ENCODE measurements around the gene RALGAPA2. TPM values are rescaled to one million over a fixed set of nuclear protein-coding genes. Genes with fewer than 3 reads are reported as not detected.

Gene RALGAPA2
- total RNA-seq, 3 donors from 2014 or later (not counting 1 experiment from before 2014, with no cell fraction given): 26.6 to 33.9 (median 33.1) TPM

DNA sequence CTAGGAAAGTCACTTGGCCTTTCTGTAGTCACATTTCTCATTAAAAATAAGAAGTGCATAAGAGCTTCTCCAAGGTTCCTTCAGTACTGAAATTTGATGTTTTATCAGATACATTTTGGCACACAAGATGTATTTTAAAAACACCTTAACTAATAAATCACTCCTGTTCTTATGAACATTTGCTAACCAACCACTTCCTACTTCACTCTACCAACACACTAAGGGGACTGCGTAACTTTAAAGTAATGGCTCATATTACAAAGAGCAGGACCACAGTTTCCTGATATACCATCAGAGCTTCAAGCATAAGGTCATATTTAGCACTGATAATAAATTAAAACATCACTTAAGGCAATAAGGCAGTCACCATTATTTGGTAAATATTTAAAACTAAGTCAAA lies 104.4 kb downstream of the RALGAPA2 start:
- H3K27me3 ChIP-seq (ENCODE audit: control insufficient read depth, insufficient read depth, low read length): no peaks in the 10 kb centered on the region
- H3K4me1 ChIP-seq (ENCODE audit: control insufficient read depth, insufficient read depth, low read length): peaks cover 10% of the 10 kb centered on the region
- H3K27ac ChIP-seq (ENCODE audit: low read length): no peak overlapping the region
- Mint-ChIP-seq H3K4me3 (no peak overlapping the region), H3K27ac (no peak overlapping the region), H3K4me1 (peaks cover 40 to 50% of the 10 kb centered on the region in 2 donors), H3K27me3 (ENCODE audit: low read depth in 2 of 2) (no peaks in the 10 kb centered on the region), H3K9me3 (no peaks in the 10 kb centered on the region), H3K36me3 (no peaks in the 10 kb centered on the region)
- intact Hi-C loops (cut with micrococcal nuclease): loop anchor here (10.0 kb wide), 1 partner anchor 393 kb away; no protein-coding TSS in a partner anchor
- TF ChIP-seq, protein P1, sequence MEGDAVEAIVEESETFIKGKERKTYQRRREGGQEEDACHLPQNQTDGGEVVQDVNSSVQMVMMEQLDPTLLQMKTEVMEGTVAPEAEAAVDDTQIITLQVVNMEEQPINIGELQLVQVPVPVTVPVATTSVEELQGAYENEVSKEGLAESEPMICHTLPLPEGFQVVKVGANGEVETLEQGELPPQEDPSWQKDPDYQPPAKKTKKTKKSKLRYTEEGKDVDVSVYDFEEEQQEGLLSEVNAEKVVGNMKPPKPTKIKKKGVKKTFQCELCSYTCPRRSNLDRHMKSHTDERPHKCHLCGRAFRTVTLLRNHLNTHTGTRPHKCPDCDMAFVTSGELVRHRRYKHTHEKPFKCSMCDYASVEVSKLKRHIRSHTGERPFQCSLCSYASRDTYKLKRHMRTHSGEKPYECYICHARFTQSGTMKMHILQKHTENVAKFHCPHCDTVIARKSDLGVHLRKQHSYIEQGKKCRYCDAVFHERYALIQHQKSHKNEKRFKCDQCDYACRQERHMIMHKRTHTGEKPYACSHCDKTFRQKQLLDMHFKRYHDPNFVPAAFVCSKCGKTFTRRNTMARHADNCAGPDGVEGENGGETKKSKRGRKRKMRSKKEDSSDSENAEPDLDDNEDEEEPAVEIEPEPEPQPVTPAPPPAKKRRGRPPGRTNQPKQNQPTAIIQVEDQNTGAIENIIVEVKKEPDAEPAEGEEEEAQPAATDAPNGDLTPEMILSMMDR (IDR thresholded peaks at IDR 0.05): no peak
- no peak overlapping the region for H3K4me3 ChIP-seq (ENCODE audit: low read length)
- 63% methylated on average over 1 of the region's 1 CpG for WGBS (ENCODE audit: insufficient coverage)
- no peaks in the 10 kb centered on the region for H3K9me3 ChIP-seq (ENCODE audit: control insufficient read depth, insufficient read depth, low read length)
- DNase-seq (no peak), ATAC-seq (no peak)
- H3K36me3 ChIP-seq (ENCODE audit: control insufficient read depth, insufficient read depth, low read length): no peaks in the 10 kb centered on the region

DNA sequence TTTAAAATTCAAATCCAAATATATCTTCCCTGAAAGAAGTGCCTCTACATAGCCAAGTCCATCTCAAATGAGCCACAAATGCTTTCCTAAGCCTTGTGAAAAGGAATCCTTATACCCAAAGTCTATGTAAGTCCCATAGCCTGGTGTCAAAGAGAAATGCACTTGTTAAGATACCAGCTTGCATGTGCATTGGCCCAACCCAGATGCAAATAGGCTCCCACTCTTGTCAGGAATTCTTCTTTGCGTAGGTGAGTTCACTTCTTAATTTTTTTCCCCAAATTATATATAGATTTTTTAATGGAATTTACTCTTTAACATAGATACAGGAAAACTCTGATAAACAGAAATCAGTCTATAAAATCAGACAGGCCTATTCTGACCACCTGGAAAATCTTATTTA lies 105.6 kb downstream of the RALGAPA2 start:
- H3K36me3 ChIP-seq (ENCODE audit: control insufficient read depth, insufficient read depth, low read length): no peaks in the 10 kb centered on the region
- no peak overlapping the region for H3K4me3 ChIP-seq (ENCODE audit: low read length)
- DNase-seq (no peak), ATAC-seq (no peak)
- no CpG with 5 or more reads among the region's 1 CpG for WGBS (ENCODE audit: insufficient coverage)
- H3K27me3 Mint-ChIP-seq (ENCODE audit: low read depth in 2 of 2): no peaks in the 10 kb centered on the region
- H3K36me3 Mint-ChIP-seq: no peaks in the 10 kb centered on the region
- H3K27me3 ChIP-seq (ENCODE audit: control insufficient read depth, insufficient read depth, low read length): no peaks in the 10 kb centered on the region
- peaks cover 46 to 61% of the 10 kb centered on the region in 2 donors for H3K4me1 Mint-ChIP-seq
- no peak overlapping the region for H3K4me3 Mint-ChIP-seq
- intact Hi-C loops (cut with micrococcal nuclease): loop anchor here (10.0 kb wide), 1 partner anchor 392 kb away; no protein-coding TSS in a partner anchor
- no peaks in the 10 kb centered on the region for H3K9me3 ChIP-seq (ENCODE audit: control insufficient read depth, insufficient read depth, low read length)
- H3K9me3 Mint-ChIP-seq: no peaks in the 10 kb centered on the region
- TF ChIP-seq, protein P1 (IDR thresholded peaks at IDR 0.05): no peak
- H3K4me1 ChIP-seq (ENCODE audit: control insufficient read depth, insufficient read depth, low read length): peaks cover 15% of the 10 kb centered on the region
- no peak overlapping the region for H3K27ac ChIP-seq (ENCODE audit: low read length)
- H3K27ac Mint-ChIP-seq: peak overlapping the region in 1 of 2 donors; percentile 54

DNA sequence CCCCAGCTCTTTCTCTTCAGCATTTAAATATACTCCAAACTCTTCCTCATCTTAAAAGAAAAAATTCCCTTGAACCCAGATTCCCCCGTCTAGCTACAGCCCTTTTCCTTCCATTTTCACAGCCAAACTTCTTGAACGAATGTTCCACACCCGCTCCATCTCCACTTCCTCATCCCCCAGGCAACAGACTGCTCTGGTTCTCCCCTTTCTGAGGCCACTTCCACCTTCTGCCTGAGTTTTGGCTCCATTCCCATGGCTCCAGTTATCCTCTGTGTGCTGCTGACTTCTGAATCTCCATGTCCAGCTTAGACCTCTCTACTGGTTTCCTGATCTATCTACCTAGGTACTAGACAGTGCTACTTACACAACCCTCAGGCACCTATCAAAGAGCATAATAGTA lies 106.4 kb downstream of the RALGAPA2 start:
- Histone ChIP-seq H3K9me3 (ENCODE audit: control insufficient read depth, insufficient read depth, low read length) (no peaks in the 10 kb centered on the region), H3K27ac (ENCODE audit: low read length) (no peak overlapping the region), H3K4me3 (ENCODE audit: low read length) (no peak overlapping the region), H3K36me3 (ENCODE audit: control insufficient read depth, insufficient read depth, low read length) (no peaks in the 10 kb centered on the region), H3K4me1 (ENCODE audit: control insufficient read depth, insufficient read depth, low read length) (peaks cover 15% of the 10 kb centered on the region), H3K27me3 (ENCODE audit: control insufficient read depth, insufficient read depth, low read length) (no peaks in the 10 kb centered on the region)
- Mint-ChIP-seq H3K27ac (peak overlapping the region in 1 of 2 donors; percentile 54), H3K27me3 (ENCODE audit: low read depth in 2 of 2) (no peaks in the 10 kb centered on the region), H3K4me3 (no peak overlapping the region), H3K4me1 (peaks cover 46 to 61% of the 10 kb centered on the region in 2 donors), H3K36me3 (no peaks in the 10 kb centered on the region), H3K9me3 (no peaks in the 10 kb centered on the region)
- intact Hi-C loops (cut with micrococcal nuclease): loop anchor here (10.0 kb wide), 1 partner anchor 391 kb away; no protein-coding TSS in a partner anchor
- TF ChIP-seq, protein P1 (IDR thresholded peaks at IDR 0.05): no peak
- DNase-seq (no peak), ATAC-seq (no peak)
- 81% methylated on average over 3 of the region's 3 CpGs for WGBS (ENCODE audit: insufficient coverage)

DNA sequence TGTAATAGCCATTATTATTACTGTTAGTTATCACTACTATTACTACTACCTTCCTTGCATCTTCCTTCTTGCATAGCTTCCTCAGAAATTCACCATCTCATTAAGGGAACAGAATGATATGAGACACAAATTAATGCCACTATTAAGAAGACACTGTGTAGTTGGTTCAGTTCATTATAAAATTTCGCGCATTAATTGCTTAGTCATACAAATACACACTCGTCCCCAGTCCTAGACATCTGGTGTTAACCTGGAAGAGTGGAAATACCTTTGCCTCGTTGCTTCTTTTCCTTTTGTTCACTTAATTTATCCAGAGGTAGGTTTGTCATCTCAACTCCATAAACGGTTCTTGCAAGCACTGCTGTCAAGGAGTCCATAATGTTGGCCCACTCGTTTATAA lies 107.5 kb downstream of the RALGAPA2 start:
- Mint-ChIP-seq H3K27ac (peak overlapping the region in 1 of 2 donors; percentile 23), H3K4me1 (peaks cover 46 to 61% of the 10 kb centered on the region in 2 donors), H3K4me3 (no peak overlapping the region), H3K27me3 (ENCODE audit: low read depth in 2 of 2) (no peaks in the 10 kb centered on the region), H3K9me3 (no peaks in the 10 kb centered on the region), H3K36me3 (no peaks in the 10 kb centered on the region)
- Histone ChIP-seq H3K4me1 (ENCODE audit: control insufficient read depth, insufficient read depth, low read length) (peaks cover 15% of the 10 kb centered on the region), H3K9me3 (ENCODE audit: control insufficient read depth, insufficient read depth, low read length) (no peaks in the 10 kb centered on the region), H3K36me3 (ENCODE audit: control insufficient read depth, insufficient read depth, low read length) (no peaks in the 10 kb centered on the region), H3K27ac (ENCODE audit: low read length) (no peak overlapping the region), H3K27me3 (ENCODE audit: control insufficient read depth, insufficient read depth, low read length) (no peaks in the 10 kb centered on the region), H3K4me3 (ENCODE audit: low read length) (no peak overlapping the region)
- intact Hi-C loops (cut with micrococcal nuclease): loop anchor here (10.0 kb wide), 1 partner anchor 390 kb away; no protein-coding TSS in a partner anchor
- no peak for DNase-seq
- ATAC-seq: no peak
- WGBS (ENCODE audit: insufficient coverage): 91% methylated on average over 5 of the region's 6 CpGs
- TF ChIP-seq, protein P1 (IDR thresholded peaks at IDR 0.05): no peak

Data from natural killer cell (primary cell).